IMR-90 (cell line): ENCODE data around the gene SMC1A. TPM values are rescaled to one million over a fixed set of nuclear protein-coding genes. Genes with fewer than 3 reads are reported as not detected.
"Not testable (repeated sequence)": the region's sequence is repeated elsewhere in the genome, so short reads cannot be mapped to it uniquely, and the experiment has no call there.

ENCODE experiments used
- ATAC-seq: fragments of 200-7000 bp; cut with Tn5 transposase; 2 replicates; pipeline ENCODE4 v1.9.1; 2020; ENCODE audit warnings: low read depth, mild to moderate bottlenecking, moderate library complexity
- BruUV-seq: library from RNA; stranded (reverse); fragments of 400-500 nt; replicated peaks from 2 replicates; lab custom pipeline; 2021; lab: Mats Ljungman, UMichigan
- CTCF ChIA-PET: fragments of 300-600 bp; formaldehyde crosslinking; extraction: SDS; loops from one replicate; lab custom pipeline; 2021; ENCODE audit warnings: antibody characterized with exemption; lab: Yijun Ruan, JAX
- POLR2A ChIA-PET: fragments of 300-600 bp; sonication (Branson Sonifier 250); formaldehyde crosslinking; loops from one replicate; lab custom pipeline; 2022; ENCODE audit warnings: antibody characterized with exemption; ENCODE audit not compliant: unreplicated experiment; lab: Charles Lee
- DNase-seq: peaks from one replicate; pipeline ENCODE4 v3.0.0; 2013
- H2AFZ ChIP-seq: replicated peaks from 2 replicates; pipeline ENCODE3; 2013; ENCODE audit warnings: low read length, mild to moderate bottlenecking; ENCODE audit not compliant: poor library complexity
- H2AK5ac ChIP-seq: 2 replicates; pipeline ENCODE4 v1.6.1; 2013; ENCODE audit warnings: low read depth, low read length, inconsistent platforms
- H2AK9ac ChIP-seq: replicated peaks from 2 replicates; pipeline ENCODE3; 2013; ENCODE audit warnings: mild to moderate bottlenecking, low read depth, low read length, moderate library complexity; ENCODE audit not compliant: poor library complexity
- H2BK120ac ChIP-seq: 2 replicates; pipeline ENCODE4 v1.6.1; 2013; ENCODE audit warnings: low read depth, low read length, inconsistent platforms
- H2BK15ac ChIP-seq: 3 replicates; pipeline ENCODE4 v1.6.1; 2013; ENCODE audit warnings: low read depth, low read length, inconsistent platforms
- H2BK20ac ChIP-seq: 2 replicates; pipeline ENCODE4 v1.6.1; 2013; ENCODE audit warnings: low read depth, mild to moderate bottlenecking, inconsistent platforms, low read length, moderate library complexity
- H2BK5ac ChIP-seq: 2 replicates; pipeline ENCODE4 v1.6.1; 2013; ENCODE audit warnings: mild to moderate bottlenecking, low read depth, low read length, inconsistent platforms; ENCODE audit not compliant: poor library complexity, severe bottlenecking
- H3K14ac ChIP-seq: replicated peaks from 2 replicates; pipeline ENCODE4 v1.6.1; 2013; ENCODE audit warnings: low read depth, low read length, inconsistent platforms
- H3K18ac ChIP-seq: 2 replicates; pipeline ENCODE4 v1.6.1; 2013; ENCODE audit warnings: low read depth, low read length, control low read depth
- H3K23ac ChIP-seq: 2 replicates; pipeline ENCODE4 v1.6.1; 2013; ENCODE audit warnings: low read depth, low read length, inconsistent platforms
- H3K27ac ChIP-seq: 2 replicates; pipeline ENCODE4 v1.5.1; 2013; ENCODE audit warnings: mild to moderate bottlenecking, control low read depth, low read length; ENCODE audit not compliant: insufficient read depth
- H3K27me3 ChIP-seq: 2 replicates; pipeline ENCODE4 v1.6.1; 2013; ENCODE audit warnings: low read length; ENCODE audit not compliant: control insufficient read depth, insufficient read depth
- H3K36me3 ChIP-seq: 2 replicates; pipeline ENCODE4 v1.6.1; 2013; ENCODE audit warnings: low read length, mixed read lengths; ENCODE audit not compliant: control insufficient read depth, insufficient read depth
- H3K4ac ChIP-seq: 2 replicates; pipeline ENCODE4 v1.6.1; 2013; ENCODE audit warnings: low read depth, low read length, inconsistent platforms
- H3K4me1 ChIP-seq: 2 replicates; pipeline ENCODE4 v1.6.1; 2013; ENCODE audit warnings: low read length, mixed read lengths; ENCODE audit not compliant: control insufficient read depth, insufficient read depth
- H3K4me2 ChIP-seq: 2 replicates; pipeline ENCODE4 v1.6.1; 2013; ENCODE audit warnings: low read depth, mild to moderate bottlenecking, control low read depth, low read length, moderate library complexity
- H3K4me3 ChIP-seq: 2 replicates; pipeline ENCODE4 v1.5.1; 2013; ENCODE audit warnings: low read depth, mild to moderate bottlenecking, control low read depth, low read length, moderate library complexity; ENCODE audit not compliant: insufficient read depth
- H3K56ac ChIP-seq: 2 replicates; pipeline ENCODE4 v1.6.1; 2013; ENCODE audit warnings: low read length, inconsistent platforms; ENCODE audit not compliant: insufficient read depth; ENCODE audit errors: extremely low read depth
- H3K79me1 ChIP-seq, 2 experiments: 2 replicates each; pipeline ENCODE4 v1.6.1; 2013; ENCODE audit warnings: low read length in 2 of 2, inconsistent platforms in 1 of 2, low read depth in 1 of 2
- H3K9ac ChIP-seq: 2 replicates; pipeline ENCODE4 v1.6.1; 2013; ENCODE audit warnings: low read depth, low read length, control low read depth
- H3K9me1 ChIP-seq: 2 replicates; pipeline ENCODE4 v1.6.1; 2013; ENCODE audit warnings: low read length, inconsistent platforms; ENCODE audit not compliant: insufficient read depth
- H3K9me3 ChIP-seq: 2 replicates; pipeline ENCODE4 v1.6.1; 2013; ENCODE audit warnings: low read length; ENCODE audit not compliant: control insufficient read depth, insufficient read depth
- H4K20me1 ChIP-seq: 2 replicates; pipeline ENCODE4 v1.6.1; 2013; ENCODE audit warnings: low read length, inconsistent platforms; ENCODE audit not compliant: insufficient read depth
- H4K5ac ChIP-seq: 2 replicates; pipeline ENCODE4 v1.6.1; 2013; ENCODE audit warnings: mild to moderate bottlenecking, low read depth, low read length, control low read depth
- H4K8ac ChIP-seq, 2 experiments: 2 replicates each; pipeline ENCODE4 v1.6.1; 2013; ENCODE audit warnings: low read depth in 2 of 2, low read length in 2 of 2, control low read depth in 1 of 2, inconsistent platforms in 1 of 2
- H4K91ac ChIP-seq: 2 replicates; pipeline ENCODE4 v1.6.1; 2013; ENCODE audit warnings: low read depth, low read length, inconsistent platforms; ENCODE audit not compliant: insufficient read depth
- CHD1 ChIP-seq: IDR thresholded peaks from 2 replicates; pipeline ENCODE4 v1.6.1; 2012; ENCODE audit warnings: low read depth, low read length, improper control_type of control experiment
- MXI1 ChIP-seq: IDR thresholded peaks from 2 replicates; pipeline ENCODE4 v1.6.1; 2012; ENCODE audit warnings: low read depth, mild to moderate bottlenecking, low read length, moderate library complexity, borderline replicate concordance
- RCOR1 ChIP-seq: IDR thresholded peaks from 2 replicates; pipeline ENCODE4 v1.6.1; 2012; ENCODE audit warnings: mild to moderate bottlenecking, low read length, improper control_type of control experiment; ENCODE audit not compliant: insufficient replicate concordance
- WGBS, 2 experiments: methylation state at CpG; one replicate each; pipeline versions ENCODE4 v1.1.5 to v1.1.7; 2013; ENCODE audit warnings: missing lambda C conversion rate in 2 of 2; ENCODE audit not compliant: insufficient read length in 1 of 2; ENCODE audit errors: extremely low coverage in 2 of 2; 5-methylcytosine and 5-hydroxymethylcytosine counted together
- dilution Hi-C: fragments of 300-500 bp; cut with HindIII; formaldehyde crosslinking; loops from one replicate; pipeline ENCODE4 v1.14.3; 2018; ENCODE audit warnings: low sequenced_read_pairs; ENCODE audit not compliant: unreplicated experiment
- in situ Hi-C: fragments of 300-500 bp; cut with MboI; formaldehyde crosslinking; loops from 3 replicates; pipeline ENCODE4 v1.14.3; 2019; ENCODE audit warnings: low sequenced_read_pairs, inconsistent platforms, mixed read lengths
- intact Hi-C: fragments of 100-400 bp; cut with micrococcal nuclease; formaldehyde crosslinking; loops from 2 replicates; pipeline ENCODE4 v1.10.0; 2022
- polyA plus RNA-seq, 3 experiments: library from polyadenylated mRNA; depleted of rRNA; stranded (reverse); fragments of >200 nt; gene quantifications; 2 replicates each; pipeline ENCODE4 v1.2.3, GENCODE V29; 2012; ENCODE audit warnings: low replicate concordance in 1 of 3
- total RNA-seq: library from RNA; depleted of rRNA; stranded (reverse); fragments of >200 nt; gene quantifications from 2 replicates; pipeline ENCODE4 v1.2.3, GENCODE V29; 2012
- TF ChIP-seq, protein P1 (sequence below): fragments of 150-350 bp; IDR thresholded peaks from 2 replicates; pipeline ENCODE4 v1.6.1; 2016; ENCODE audit warnings: low read depth, mild to moderate bottlenecking, low read length, moderate library complexity, borderline replicate concordance

The SMC1A gene
- total and polyA plus RNA-seq, 2 of the 4 experiments (the other 2 are of a cell fraction), result 35.8 to 41.0 TPM

DNA sequence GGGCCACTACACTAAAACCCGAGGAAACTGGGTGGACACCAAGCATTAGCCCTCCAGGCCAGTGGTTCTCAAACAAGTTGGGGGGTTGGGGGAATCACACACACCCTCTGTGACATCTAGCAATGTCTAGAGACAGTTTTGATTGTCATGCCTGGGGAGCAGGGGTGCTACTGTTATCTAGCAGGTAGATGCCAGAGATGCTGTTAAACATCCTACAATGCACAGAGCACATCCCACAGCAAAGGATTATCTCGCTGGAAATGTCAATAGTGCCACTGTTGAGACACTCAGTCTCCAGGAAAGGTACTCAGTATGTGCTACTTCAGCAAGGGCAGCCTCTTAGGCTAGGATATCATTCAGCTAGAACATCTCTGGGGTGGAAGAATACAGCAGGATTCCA lies 1.3 kb downstream of the SMC1A start:
- TF ChIP-seq CHD1, result no peak
- no peak for TF ChIP-seq RCOR1
- TF ChIP-seq, protein P1, sequence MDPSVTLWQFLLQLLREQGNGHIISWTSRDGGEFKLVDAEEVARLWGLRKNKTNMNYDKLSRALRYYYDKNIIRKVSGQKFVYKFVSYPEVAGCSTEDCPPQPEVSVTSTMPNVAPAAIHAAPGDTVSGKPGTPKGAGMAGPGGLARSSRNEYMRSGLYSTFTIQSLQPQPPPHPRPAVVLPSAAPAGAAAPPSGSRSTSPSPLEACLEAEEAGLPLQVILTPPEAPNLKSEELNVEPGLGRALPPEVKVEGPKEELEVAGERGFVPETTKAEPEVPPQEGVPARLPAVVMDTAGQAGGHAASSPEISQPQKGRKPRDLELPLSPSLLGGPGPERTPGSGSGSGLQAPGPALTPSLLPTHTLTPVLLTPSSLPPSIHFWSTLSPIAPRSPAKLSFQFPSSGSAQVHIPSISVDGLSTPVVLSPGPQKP, result no peak
- no peak for TF ChIP-seq MXI1
- Histone ChIP-seq H2AK9ac (no peak overlapping the region), H4K20me1 (peaks cover 28% of the 10 kb centered on the region), H3K79me1 (peaks cover 11 to 16% of the 10 kb centered on the region in 2 experiments; a peak in 3 of 4 replicates), H3K14ac (no peak overlapping the region), H3K4me1 (peaks cover 5% of the 10 kb centered on the region), H3K4me2 (peak overlapping the region; percentile 90), H3K27ac (no peak overlapping the region), H2BK15ac (no peak overlapping the region), H2BK20ac (no peak overlapping the region), H3K9me1 (peaks cover 2% of the 10 kb centered on the region; the same call in 1 of the 2 replicates), H4K91ac (no peak overlapping the region), H2BK5ac (no peak overlapping the region), H2BK120ac (no peak overlapping the region), H3K18ac (no peak overlapping the region), H3K4me3 (peak overlapping the region; percentile 71; the same call in 1 of the 2 replicates), H3K9me3 (no peaks in the 10 kb centered on the region), H3K36me3 (no peaks in the 10 kb centered on the region), H2AK5ac (no peak overlapping the region), H3K4ac (no peak overlapping the region), H4K8ac (no peak overlapping the region), H3K9ac (peak overlapping the region; percentile 82; the same call in 1 of the 2 replicates), H3K23ac (peak overlapping the region; percentile 20; the same call in 1 of the 2 replicates), H3K56ac (no peak overlapping the region), H4K5ac (no peak overlapping the region), H3K27me3 (no peaks in the 10 kb centered on the region), H2AFZ (no peak overlapping the region)
- CTCF ChIA-PET, result no interaction called here
- no CpG with 5 or more reads among the region's 2 CpGs for WGBS, 2 experiments
- intact Hi-C loops (no loop called here), in situ Hi-C loops (no loop called here), dilution Hi-C loops (no loop called here)
- TSS peak; percentile 30 for BruUV-seq
- DNase-seq (no peak), ATAC-seq (no peak)
- POLR2A ChIA-PET, result no interaction called here

DNA sequence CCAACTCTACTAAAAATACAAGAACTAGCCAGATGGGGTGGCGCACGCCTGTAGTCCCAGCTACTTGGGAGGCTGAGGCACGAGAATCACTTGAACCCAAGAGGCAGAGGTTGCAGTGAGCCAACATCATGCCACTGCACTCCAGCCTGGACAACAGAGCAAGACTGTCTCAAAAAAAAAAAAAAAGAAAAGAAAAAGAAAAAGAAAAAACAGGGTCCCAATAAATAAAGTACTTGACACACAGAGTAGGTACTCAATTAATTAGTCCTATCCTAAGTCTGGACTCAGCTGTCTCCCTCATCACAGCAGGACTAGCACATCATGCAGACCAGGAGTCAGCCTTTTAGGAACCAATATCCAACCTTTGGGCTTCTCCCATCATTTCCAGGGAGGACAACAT lies 2.1 kb downstream of the SMC1A start:
- H3K27me3 ChIP-seq, H3K9ac ChIP-seq, H3K56ac ChIP-seq, H3K9me1 ChIP-seq, H4K8ac ChIP-seq, H3K14ac ChIP-seq, CTCF ChIA-PET, in situ Hi-C loops, intact Hi-C loops, H2AFZ ChIP-seq, dilution Hi-C loops, H3K27ac ChIP-seq, H4K91ac ChIP-seq, H4K5ac ChIP-seq, ATAC-seq, H3K36me3 ChIP-seq, H2BK20ac ChIP-seq, DNase-seq, H3K9me3 ChIP-seq, H2AK5ac ChIP-seq, H3K4me2 ChIP-seq, H3K18ac ChIP-seq, BruUV-seq, H2BK15ac ChIP-seq, POLR2A ChIA-PET, H3K4ac ChIP-seq, H2BK120ac ChIP-seq, H2BK5ac ChIP-seq, H2AK9ac ChIP-seq, H3K4me3 ChIP-seq, H3K4me1 ChIP-seq: not testable (repeated sequence)
- Histone ChIP-seq H3K23ac (0 out of 2 replicates have a peak overlapping the region, but pooled peaks have one; percentile 24), H3K79me1 (peaks cover 11 to 16% of the 10 kb centered on the region in 2 experiments; a peak in 3 of 4 replicates), H4K20me1 (peaks cover 28% of the 10 kb centered on the region)
- WGBS, 2 experiments, result no CpG with 5 or more reads among the region's 3 CpGs
